GM19395 (cell line): ENCODE results near the gene SORT1.
"Not testable (repeated sequence)": the region's sequence is repeated elsewhere in the genome, so short reads cannot be mapped to it uniquely, and the experiment has no call there.

Source experiments
- ATAC-seq: cut with Tn5 transposase; IDR thresholded peaks from one replicate; pipeline ENCODE4 v1.9.1; 2021; ENCODE audit warnings: mild to moderate bottlenecking, moderate library complexity; ENCODE audit not compliant: unreplicated experiment

Gene SORT1

GRCh38 chr1:109383087-109383779 is 14.5 kb downstream of the SORT1 start:
- no peak for ATAC-seq

GRCh38 chr1:109381573-109381972 is 16.1 kb downstream of the SORT1 start:
- no peak for ATAC-seq

GRCh38 chr1:109379907-109380306 is 17.8 kb downstream of the SORT1 start:
- ATAC-seq, result no peak

- no peak for ATAC-seq
Measured at GRCh38 chr1:109379422-109379821, 18.3 kb downstream of the SORT1 start.

- ATAC-seq, result no peak
Measured at GRCh38 chr1:109377698-109378097, 20.0 kb downstream of the SORT1 start.

- not testable (repeated sequence) for ATAC-seq
Measured at GRCh38 chr1:109373696-109374095, 24.0 kb downstream of the SORT1 start.

GRCh38 chr1:109373126-109373525 is 24.6 kb downstream of the SORT1 start:
- no peak for ATAC-seq

- ATAC-seq, result no peak
Measured at GRCh38 chr1:109372281-109372680, 25.4 kb downstream of the SORT1 start.

GRCh38 chr1:109371341-109371739 is 26.4 kb downstream of the SORT1 start:
- no peak for ATAC-seq

- no peak for ATAC-seq
Measured at GRCh38 chr1:109370712-109371340, 26.9 kb downstream of the SORT1 start.

GRCh38 chr1:109369167-109369746 is 28.5 kb downstream of the SORT1 start:
- no peak for ATAC-seq

GRCh38 chr1:109368464-109368863 is 29.3 kb downstream of the SORT1 start:
- ATAC-seq, result no peak

- no peak for ATAC-seq
Measured at GRCh38 chr1:109367626-109368025, 30.1 kb downstream of the SORT1 start.

- no peak for ATAC-seq
Measured at GRCh38 chr1:109365642-109366204, 32.0 kb downstream of the SORT1 start.

- ATAC-seq, result no peak
Measured at GRCh38 chr1:109361649-109362048, 36.1 kb downstream of the SORT1 start.

- ATAC-seq, result no peak
Measured at GRCh38 chr1:109361069-109361468, 36.6 kb downstream of the SORT1 start.

- no peak for ATAC-seq
Measured at GRCh38 chr1:109357616-109358015, 40.1 kb downstream of the SORT1 start.

GRCh38 chr1:109356915-109357314 is 40.8 kb downstream of the SORT1 start:
- no peak for ATAC-seq

- ATAC-seq, result no peak
Measured at GRCh38 chr1:109356505-109356904, 41.2 kb downstream of the SORT1 start.

GRCh38 chr1:109354929-109355328 is 42.8 kb downstream of the SORT1 start:
- ATAC-seq, result no peak

- no peak for ATAC-seq
Measured at GRCh38 chr1:109351457-109351856, 46.3 kb downstream of the SORT1 start.

- no peak for ATAC-seq
Measured at GRCh38 chr1:109350655-109351054, 47.1 kb downstream of the SORT1 start.
